Gastrocnemius medialis (tissue), 4 donors: Measurements from ENCODE around the gene TSPAN5. TPM values are rescaled to one million over a fixed set of nuclear protein-coding genes. Genes with fewer than 3 reads are reported as not detected.

Experiments
- ATAC-seq, 2 donors: fragments of 150-250 bp; one replicate each; pipeline ENCODE4 v1.9.1; 2016
- DNase-seq, 2 donors: peaks; one replicate each; pipeline ENCODE4 v3.0.0-alpha.2; 2019
- H3K27ac ChIP-seq, 4 donors: fragments of 200-600 bp; sonication (generic); 1 replicate in 1 of 4; 2 replicates in 3 of 4; pipeline ENCODE4 v1.5.1; 2016 to 2018; ENCODE audit warnings: mild to moderate bottlenecking in 2 of 4, moderate library complexity in 1 of 4
- H3K27me3 ChIP-seq, 3 donors: fragments of 200-600 bp; sonication (generic) in 2 of 3; 1 replicate in 1 of 3; 2 replicates in 2 of 3; pipeline versions ENCODE4 v1.5.1 to v1.6.0; 2016 to 2019; ENCODE audit warnings: mild to moderate bottlenecking in 1 of 3, moderate library complexity in 1 of 3
- H3K36me3 ChIP-seq, 2 donors: fragments of 200-600 bp; sonication (generic) in 1 of 2; one replicate each; pipeline ENCODE4 v1.5.1; 2017 to 2018
- H3K4me1 ChIP-seq, 2 donors: fragments of 200-600 bp; sonication (generic) in 1 of 2; one replicate each; pipeline ENCODE4 v1.5.1; 2016 to 2017; ENCODE audit warnings: mild to moderate bottlenecking in 2 of 2
- H3K4me3 ChIP-seq, 4 donors: fragments of 200-600 bp; sonication (generic) in 3 of 4; 1 replicate in 1 of 4; 2 replicates in 3 of 4; pipeline ENCODE4 v1.5.1; 2016 to 2019; ENCODE audit warnings: mild to moderate bottlenecking in 2 of 4
- H3K9me3 ChIP-seq, 3 donors: fragments of 200-600 bp; sonication (generic) in 2 of 3; 1 replicate in 1 of 3; 2 replicates in 2 of 3; pipeline ENCODE4 v1.5.1; 2016 to 2019
- CTCF ChIP-seq, 5 experiments: fragments of 450-650 bp in 3 of 5; fragments of 200-600 bp in 2 of 5; sonication (generic) in 2 of 5; IDR thresholded peaks in 4 of 5; conservative IDR thresholded peaks in 1 of 5; 1 replicate in 4 of 5; 2 replicates in 1 of 5; pipeline ENCODE4 v1.5.1; 2016 to 2019; ENCODE audit warnings: antibody characterized with exemption in 5 of 5, mild to moderate bottlenecking in 3 of 5, moderate library complexity in 3 of 5
- POLR2A ChIP-seq, 2 donors: fragments of 450-650 bp; IDR thresholded peaks; one replicate each; pipeline ENCODE4 v1.6.1; 2017; ENCODE audit warnings: antibody characterized with exemption in 2 of 2, mild to moderate bottlenecking in 2 of 2, moderate library complexity in 2 of 2
- in situ Hi-C, 4 donors: fragments of 200-750 bp; cut with MboI; loops; one replicate each; pipeline versions ENCODE4 v1.15.0 to v1.8.0; 2017; ENCODE audit warnings: low sequenced_read_pairs in 4 of 4
- intact Hi-C: fragments of 100-400 bp; cut with DNase I; formaldehyde crosslinking; loops from one replicate; pipeline ENCODE4 v1.15.1; 2023; ENCODE audit warnings: low total_unique reads
- total RNA-seq, 4 donors: library from RNA; depleted of rRNA; stranded (reverse); fragments of >200 nt; gene quantifications; one replicate each; pipeline versions ENCODE4 v1.1.0 to v1.2.3, GENCODE V29; 2016

TSPAN5 gene
- total RNA-seq, 4 donors from 2014 or later = 0.55 to 18.7 (median 0.79) TPM

GRCh38 chr4:98609934-98610333 is 48.5 kb downstream of the TSPAN5 start:
- TF ChIP-seq POLR2A (IDR thresholded peaks at IDR 0.05) (no peak), CTCF (IDR thresholded peaks at IDR 0.05 in 4 of 5, conservative IDR thresholded peaks at IDR 0.05 in 1 of 5) (no peak)
- ATAC-seq (no peak), DNase-seq (no peak)
- Histone ChIP-seq H3K4me1 (peaks cover 0 to 5% of the 10 kb centered on the region in 2 donors), H3K27ac (peak overlapping the region in 1 of 4 donors; percentile 75), H3K4me3 (no peak overlapping the region), H3K9me3 (no peaks in the 10 kb centered on the region), H3K27me3 (no peaks in the 10 kb centered on the region), H3K36me3 (no peaks in the 10 kb centered on the region)
- in situ Hi-C loops (no loop called here), intact Hi-C loops (no loop called here)

DNA sequence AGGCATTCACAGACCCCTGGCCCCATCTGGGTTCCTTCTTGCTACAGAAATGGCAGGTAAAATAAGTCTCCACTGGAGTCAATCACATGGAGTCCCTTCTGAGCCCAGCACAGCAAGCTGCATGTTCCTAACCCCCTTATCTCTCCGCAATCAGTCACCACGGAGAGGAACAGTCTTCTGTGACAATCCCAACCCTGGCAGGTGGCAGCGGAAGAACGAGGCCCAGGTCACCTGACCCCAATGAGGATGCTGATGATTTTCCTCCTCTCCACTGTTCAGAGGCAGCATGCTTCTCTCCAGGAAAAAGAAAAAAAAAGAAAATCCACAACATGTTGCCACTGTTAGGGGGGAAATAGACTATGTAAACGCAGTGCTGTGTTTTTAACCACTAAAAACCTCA is 50.1 kb downstream of the TSPAN5 start:
- H3K36me3 ChIP-seq = no peaks in the 10 kb centered on the region
- H3K4me3 ChIP-seq = no peak overlapping the region
- in situ Hi-C loops (no loop called here), intact Hi-C loops (no loop called here)
- no peak overlapping the region for H3K27ac ChIP-seq
- H3K27me3 ChIP-seq = no peaks in the 10 kb centered on the region
- TF ChIP-seq CTCF (IDR thresholded peaks at IDR 0.05 in 4 of 5, conservative IDR thresholded peaks at IDR 0.05 in 1 of 5) = no peak
- no peak for TF ChIP-seq POLR2A (IDR thresholded peaks at IDR 0.05)
- H3K4me1 ChIP-seq = peaks cover 0 to 5% of the 10 kb centered on the region in 2 donors
- ATAC-seq (no peak), DNase-seq (no peak)
- no peaks in the 10 kb centered on the region for H3K9me3 ChIP-seq

GRCh38 chr4:98606894-98607293 is 51.5 kb downstream of the TSPAN5 start:
- H3K36me3 ChIP-seq = no peaks in the 10 kb centered on the region
- no peak for ATAC-seq
- no peaks in the 10 kb centered on the region for H3K27me3 ChIP-seq
- TF ChIP-seq CTCF (IDR thresholded peaks at IDR 0.05 in 4 of 5, conservative IDR thresholded peaks at IDR 0.05 in 1 of 5) (no peak), POLR2A (IDR thresholded peaks at IDR 0.05) (no peak)
- no peak overlapping the region for H3K4me3 ChIP-seq
- no peaks in the 10 kb centered on the region for H3K9me3 ChIP-seq
- DNase-seq = no peak
- H3K27ac ChIP-seq = no peak overlapping the region
- intact Hi-C loops = no loop called here
- H3K4me1 ChIP-seq = peaks cover 0 to 5% of the 10 kb centered on the region in 2 donors
- in situ Hi-C loops = no loop called here

GRCh38 chr4:98605216-98605615 is 53.2 kb downstream of the TSPAN5 start:
- TF ChIP-seq CTCF (IDR thresholded peaks at IDR 0.05 in 4 of 5, conservative IDR thresholded peaks at IDR 0.05 in 1 of 5) = no peak
- no peak for TF ChIP-seq POLR2A (IDR thresholded peaks at IDR 0.05)
- Histone ChIP-seq H3K27ac (no peak overlapping the region), H3K4me1 (no peaks in the 10 kb centered on the region), H3K27me3 (no peaks in the 10 kb centered on the region), H3K9me3 (no peaks in the 10 kb centered on the region), H3K4me3 (no peak overlapping the region), H3K36me3 (no peaks in the 10 kb centered on the region)
- in situ Hi-C loops (no loop called here), intact Hi-C loops (no loop called here)
- DNase-seq (no peak), ATAC-seq (no peak)

DNA sequence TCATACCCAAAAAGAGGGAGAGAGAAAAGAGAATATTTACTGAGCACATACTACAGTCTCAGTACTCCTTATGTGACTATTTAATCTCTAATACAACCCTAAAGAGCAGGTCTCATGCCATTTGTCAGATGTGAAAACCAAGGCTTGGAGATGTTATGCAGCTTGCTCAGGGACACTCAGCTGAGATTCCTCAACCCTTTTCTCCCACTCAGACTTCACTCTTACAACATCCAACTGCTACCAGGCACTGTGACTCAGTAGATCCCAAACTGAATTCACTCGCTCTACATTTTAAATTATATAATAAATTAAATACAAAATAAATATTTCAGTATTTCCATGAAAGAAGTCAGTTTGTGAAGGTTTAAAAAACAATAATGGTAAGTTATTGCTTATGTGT is 53.7 kb downstream of the TSPAN5 start:
- DNase-seq (no peak), ATAC-seq (no peak)
- in situ Hi-C loops = no loop called here
- TF ChIP-seq CTCF (IDR thresholded peaks at IDR 0.05 in 4 of 5, conservative IDR thresholded peaks at IDR 0.05 in 1 of 5) (no peak), POLR2A (IDR thresholded peaks at IDR 0.05) (no peak)
- no peak overlapping the region for H3K27ac ChIP-seq
- no peaks in the 10 kb centered on the region for H3K36me3 ChIP-seq
- no peaks in the 10 kb centered on the region for H3K9me3 ChIP-seq
- H3K4me3 ChIP-seq = no peak overlapping the region
- intact Hi-C loops = no loop called here
- no peaks in the 10 kb centered on the region for H3K4me1 ChIP-seq
- no peaks in the 10 kb centered on the region for H3K27me3 ChIP-seq
